ENCODE results near the gene ANKRD30BL.
"Not testable (repeated sequence)": the region's sequence is repeated elsewhere in the genome, so short reads cannot be mapped to it uniquely, and the experiment has no call there.

- TF ChIP-seq, protein P1, sequence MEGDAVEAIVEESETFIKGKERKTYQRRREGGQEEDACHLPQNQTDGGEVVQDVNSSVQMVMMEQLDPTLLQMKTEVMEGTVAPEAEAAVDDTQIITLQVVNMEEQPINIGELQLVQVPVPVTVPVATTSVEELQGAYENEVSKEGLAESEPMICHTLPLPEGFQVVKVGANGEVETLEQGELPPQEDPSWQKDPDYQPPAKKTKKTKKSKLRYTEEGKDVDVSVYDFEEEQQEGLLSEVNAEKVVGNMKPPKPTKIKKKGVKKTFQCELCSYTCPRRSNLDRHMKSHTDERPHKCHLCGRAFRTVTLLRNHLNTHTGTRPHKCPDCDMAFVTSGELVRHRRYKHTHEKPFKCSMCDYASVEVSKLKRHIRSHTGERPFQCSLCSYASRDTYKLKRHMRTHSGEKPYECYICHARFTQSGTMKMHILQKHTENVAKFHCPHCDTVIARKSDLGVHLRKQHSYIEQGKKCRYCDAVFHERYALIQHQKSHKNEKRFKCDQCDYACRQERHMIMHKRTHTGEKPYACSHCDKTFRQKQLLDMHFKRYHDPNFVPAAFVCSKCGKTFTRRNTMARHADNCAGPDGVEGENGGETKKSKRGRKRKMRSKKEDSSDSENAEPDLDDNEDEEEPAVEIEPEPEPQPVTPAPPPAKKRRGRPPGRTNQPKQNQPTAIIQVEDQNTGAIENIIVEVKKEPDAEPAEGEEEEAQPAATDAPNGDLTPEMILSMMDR (conservative IDR thresholded peaks at IDR 0.05; ENCODE audit: low read length): not testable (repeated sequence)
- TF ChIP-seq EZH2phosphoT487 (IDR thresholded peaks at IDR 0.05; ENCODE audit: borderline replicate concordance): not testable (repeated sequence)
These were observed 41.1 kb upstream of the ANKRD30BL start for GRCh38 chr2:132202866-132203265.

All from Loucy (cell line).